ENCODE data around the gene CYTH4. TPM values are rescaled to one million over a fixed set of nuclear protein-coding genes. Genes with fewer than 3 reads are reported as not detected.

Gene CYTH4
- total and polyA plus RNA-seq, 4 donors: 10.5 to 84.2 (median 35.0) TPM

DNA sequence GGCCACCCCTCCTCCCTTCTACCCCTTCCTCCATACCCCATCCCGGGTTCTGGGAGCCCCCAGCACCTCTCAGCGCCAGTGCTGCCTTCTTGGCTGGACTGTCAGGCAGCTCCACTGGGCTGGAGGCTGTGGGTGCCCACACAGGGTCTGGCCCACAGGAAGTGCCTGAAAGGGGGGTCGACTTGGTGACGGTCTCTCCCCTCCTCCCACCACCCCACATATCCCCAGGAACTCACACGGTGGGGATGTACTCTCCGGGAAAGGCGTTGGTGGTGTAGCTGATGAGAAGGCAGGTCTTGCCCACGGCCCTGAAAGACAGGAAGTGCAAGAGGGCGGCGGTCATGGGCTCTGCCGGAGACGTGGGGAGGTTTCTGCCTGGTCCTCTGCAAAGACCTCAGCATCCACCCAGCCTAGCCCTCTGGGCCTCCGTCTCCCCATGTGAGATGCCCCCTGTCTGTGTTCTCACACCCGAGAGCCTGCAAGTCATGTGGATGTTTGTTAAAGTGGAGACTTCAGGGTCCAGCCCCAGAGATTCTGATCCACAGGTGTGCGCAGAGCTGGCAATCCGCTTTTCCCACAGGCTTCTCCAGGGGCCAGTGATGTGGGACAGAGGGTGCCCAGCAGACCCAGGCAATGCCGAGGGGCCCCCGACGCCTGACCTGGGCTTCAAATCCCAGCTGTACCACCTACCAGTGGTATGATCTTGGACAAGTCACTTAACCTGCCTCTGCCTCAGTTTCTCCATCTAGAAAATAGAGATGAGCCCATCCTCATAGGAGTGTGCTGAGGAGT is 40.8 kb upstream of the CYTH4 start:
- Histone ChIP-seq H3K9ac (ENCODE audit: insufficient read depth in 1 of 2, low read length in 2 of 2) (no peak overlapping the region), H3K27me3 (ENCODE audit: control insufficient read depth in 3 of 3, insufficient read depth in 3 of 3, low read length in 2 of 3) (peaks cover 0 to 2% (median 0%) of the 10 kb centered on the region in 3 donors), H3K4me1 (ENCODE audit: control insufficient read depth in 5 of 5, insufficient read depth in 5 of 5, low read length in 5 of 5) (peaks cover 0 to 2% (median 0%) of the 10 kb centered on the region in 5 donors), H3K36me3 (ENCODE audit: control insufficient read depth in 4 of 4, insufficient read depth in 4 of 4, low read length in 4 of 4) (peaks cover 0 to 4% (median 0%) of the 10 kb centered on the region in 4 donors), H3K9me3 (ENCODE audit: control insufficient read depth in 4 of 4, insufficient read depth in 3 of 4, low read length in 3 of 4) (peaks cover 0 to 2% (median 0%) of the 10 kb centered on the region in 4 donors), H3K4me3 (no peak overlapping the region), H3K27ac (ENCODE audit: low read depth in 1 of 2, low read length in 1 of 2) (peak overlapping the region in 1 of 2 donors; percentile 44)
- DNase-seq (no peak), ATAC-seq (ENCODE audit: insufficient read depth, low FRiP score) (no peak)
- WGBS, 2 donors: 35 to 41% methylated on average over 17 to 19 of the region's 19 CpGs
- TF ChIP-seq, protein P1, sequence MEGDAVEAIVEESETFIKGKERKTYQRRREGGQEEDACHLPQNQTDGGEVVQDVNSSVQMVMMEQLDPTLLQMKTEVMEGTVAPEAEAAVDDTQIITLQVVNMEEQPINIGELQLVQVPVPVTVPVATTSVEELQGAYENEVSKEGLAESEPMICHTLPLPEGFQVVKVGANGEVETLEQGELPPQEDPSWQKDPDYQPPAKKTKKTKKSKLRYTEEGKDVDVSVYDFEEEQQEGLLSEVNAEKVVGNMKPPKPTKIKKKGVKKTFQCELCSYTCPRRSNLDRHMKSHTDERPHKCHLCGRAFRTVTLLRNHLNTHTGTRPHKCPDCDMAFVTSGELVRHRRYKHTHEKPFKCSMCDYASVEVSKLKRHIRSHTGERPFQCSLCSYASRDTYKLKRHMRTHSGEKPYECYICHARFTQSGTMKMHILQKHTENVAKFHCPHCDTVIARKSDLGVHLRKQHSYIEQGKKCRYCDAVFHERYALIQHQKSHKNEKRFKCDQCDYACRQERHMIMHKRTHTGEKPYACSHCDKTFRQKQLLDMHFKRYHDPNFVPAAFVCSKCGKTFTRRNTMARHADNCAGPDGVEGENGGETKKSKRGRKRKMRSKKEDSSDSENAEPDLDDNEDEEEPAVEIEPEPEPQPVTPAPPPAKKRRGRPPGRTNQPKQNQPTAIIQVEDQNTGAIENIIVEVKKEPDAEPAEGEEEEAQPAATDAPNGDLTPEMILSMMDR (IDR thresholded peaks at IDR 0.05; ENCODE audit: control extremely low read depth, extremely low read depth): no peak

DNA sequence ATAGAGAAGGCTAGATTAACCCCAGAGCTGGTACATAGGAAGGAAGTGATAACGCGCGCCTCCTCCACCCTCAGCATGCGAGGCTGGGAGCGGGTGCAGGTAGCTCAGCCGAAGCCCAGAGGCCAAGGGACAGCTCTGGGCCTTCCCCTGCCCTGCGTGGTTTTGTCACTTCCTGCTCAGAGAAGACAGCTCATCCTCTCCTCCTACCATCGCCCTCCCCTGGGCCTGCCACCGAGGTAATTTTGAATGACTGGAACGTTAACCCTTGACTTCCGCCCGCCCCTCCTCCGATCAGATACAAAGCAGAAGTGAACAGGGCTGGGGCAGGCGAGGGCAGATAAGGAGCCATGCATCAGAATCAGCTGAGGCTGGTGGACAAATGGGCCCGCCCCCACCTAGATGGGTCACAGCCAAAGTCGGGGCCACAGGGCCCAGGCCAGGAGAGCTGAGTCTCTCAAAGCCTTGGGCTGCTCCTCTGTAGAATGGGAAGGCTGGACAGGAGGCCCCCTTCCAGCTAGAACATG is 39.9 kb upstream of the CYTH4 start:
- ATAC-seq (ENCODE audit: insufficient read depth, low FRiP score): peak; percentile 63
- peaks cover 0 to 2% (median 0%) of the 10 kb centered on the region in 3 donors for H3K27me3 ChIP-seq (ENCODE audit: control insufficient read depth in 3 of 3, insufficient read depth in 3 of 3, low read length in 2 of 3)
- TF ChIP-seq, protein P1 (IDR thresholded peaks at IDR 0.05; ENCODE audit: control extremely low read depth, extremely low read depth): no peak
- no peaks in the 10 kb centered on the region for H3K4me1 ChIP-seq (ENCODE audit: control insufficient read depth in 5 of 5, insufficient read depth in 5 of 5, low read length in 5 of 5)
- peaks cover 0 to 2% (median 0%) of the 10 kb centered on the region in 4 donors for H3K36me3 ChIP-seq (ENCODE audit: control insufficient read depth in 4 of 4, insufficient read depth in 4 of 4, low read length in 4 of 4)
- H3K27ac ChIP-seq (ENCODE audit: low read depth in 1 of 2, low read length in 1 of 2): peak overlapping the region in 1 of 2 donors; percentile 70
- no peak overlapping the region for H3K4me3 ChIP-seq
- 16 to 28% methylated on average over 16 of the region's 16 CpGs for WGBS, 2 donors
- no peak for DNase-seq
- H3K9ac ChIP-seq (ENCODE audit: insufficient read depth in 1 of 2, low read length in 2 of 2): no peak overlapping the region
- H3K9me3 ChIP-seq (ENCODE audit: control insufficient read depth in 4 of 4, insufficient read depth in 3 of 4, low read length in 3 of 4): no peaks in the 10 kb centered on the region

DNA sequence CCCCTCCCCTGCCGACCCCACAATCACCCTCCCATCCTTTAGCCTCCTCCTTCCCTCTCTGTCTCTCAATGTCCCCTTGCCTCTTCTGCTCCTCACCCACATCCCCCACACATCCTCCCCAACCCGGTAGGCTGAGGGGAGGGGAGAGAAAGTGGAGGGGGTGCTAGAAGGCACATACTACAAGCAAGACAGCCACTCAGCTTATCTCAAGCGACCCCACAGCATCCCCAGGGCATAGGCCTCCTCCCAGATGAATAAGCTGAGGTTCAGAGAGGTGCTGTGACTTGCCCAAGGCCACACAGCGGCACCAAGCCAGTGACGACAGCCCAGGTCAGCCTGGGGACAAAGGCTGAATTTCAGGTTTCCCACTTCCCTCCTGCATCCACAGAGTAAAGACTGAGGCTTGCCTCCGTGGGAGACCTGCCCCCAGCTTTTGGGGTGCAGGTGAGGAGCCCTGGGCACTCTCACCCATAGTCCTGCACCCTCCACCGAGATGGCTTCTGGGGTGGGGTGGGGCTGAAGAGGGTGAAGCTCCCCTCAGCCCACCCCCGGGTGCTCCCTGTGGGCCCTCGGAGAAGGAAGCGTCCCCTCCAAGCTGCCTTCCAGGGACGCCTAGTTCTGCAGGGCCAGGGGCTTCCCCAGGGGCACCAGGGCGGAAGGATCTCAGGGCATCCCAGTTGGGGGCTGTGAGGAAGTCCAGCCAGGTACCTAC is 38.8 kb upstream of the CYTH4 start:
- Histone ChIP-seq H3K9ac (ENCODE audit: insufficient read depth in 1 of 2, low read length in 2 of 2) (no peak overlapping the region), H3K27ac (ENCODE audit: low read depth in 1 of 2, low read length in 1 of 2) (peak overlapping the region in 1 of 2 donors; percentile 70), H3K4me3 (no peak overlapping the region), H3K36me3 (ENCODE audit: control insufficient read depth in 4 of 4, insufficient read depth in 4 of 4, low read length in 4 of 4) (peaks cover 0 to under 1% (median 0%) of the 10 kb centered on the region in 4 donors), H3K4me1 (ENCODE audit: control insufficient read depth in 5 of 5, insufficient read depth in 5 of 5, low read length in 5 of 5) (no peaks in the 10 kb centered on the region), H3K27me3 (ENCODE audit: control insufficient read depth in 3 of 3, insufficient read depth in 3 of 3, low read length in 2 of 3) (peaks cover 0 to 2% (median 0%) of the 10 kb centered on the region in 3 donors), H3K9me3 (ENCODE audit: control insufficient read depth in 4 of 4, insufficient read depth in 3 of 4, low read length in 3 of 4) (no peaks in the 10 kb centered on the region)
- ATAC-seq (ENCODE audit: insufficient read depth, low FRiP score): no peak
- DNase-seq: no peak
- WGBS, 2 donors: 21 to 45% methylated on average over 12 of the region's 12 CpGs
- TF ChIP-seq, protein P1 (IDR thresholded peaks at IDR 0.05; ENCODE audit: control extremely low read depth, extremely low read depth): no peak
